H1 (cell line): ENCODE measurements around the gene SCG5. TPM values are rescaled to one million over a fixed set of nuclear protein-coding genes. Genes with fewer than 3 reads are reported as not detected.

Source experiments
- CTCF ChIA-PET: fragments of 300-600 bp; sonication (Branson Sonifier 250); formaldehyde crosslinking; loops from one replicate; lab custom pipeline; 2021; ENCODE audit not compliant: partially characterized antibody; lab: Charles Lee
- POLR2A ChIA-PET: fragments of 300-600 bp; sonication (Branson Sonifier 250); formaldehyde crosslinking; loops from one replicate; lab custom pipeline; 2021; ENCODE audit warnings: inconsistent platforms; ENCODE audit not compliant: partially characterized antibody; lab: Charles Lee
- DNase-seq, 2 experiments: peaks; one replicate each; pipeline versions ENCODE4 v3.0.0 to v3.0.0-alpha.2; 2010 to 2022; ENCODE audit warnings: low spot score in 2 of 2, low read depth in 1 of 2, mixed read lengths in 1 of 2
- FAIRE-seq: peaks from 2 replicates; lab custom pipeline; 2011; peaks lifted over from hg19 to GRCh38; lab: Jason Lieb, UNC
- H2AFZ ChIP-seq: 2 replicates; pipeline ENCODE4 v1.8.1; 2012; ENCODE audit warnings: low read length, inconsistent platforms
- H2AK5ac ChIP-seq: 2 replicates; pipeline ENCODE4 v1.6.1; 2013; ENCODE audit warnings: low read depth, low read length
- H2BK120ac ChIP-seq: replicated peaks from 2 replicates; pipeline ENCODE3; 2013; ENCODE audit warnings: low read depth, low read length, inconsistent platforms
- H2BK12ac ChIP-seq: 2 replicates; pipeline ENCODE4 v1.6.1; 2013; ENCODE audit warnings: low read depth, low read length
- H2BK15ac ChIP-seq: 2 replicates; pipeline ENCODE4 v1.6.1; 2013; ENCODE audit warnings: low read length
- H2BK20ac ChIP-seq: 2 replicates; pipeline ENCODE4 v1.6.1; 2013; ENCODE audit warnings: low read length
- H2BK5ac ChIP-seq: 2 replicates; pipeline ENCODE4 v1.6.1; 2013; ENCODE audit warnings: low read depth, low read length
- H3K14ac ChIP-seq: 2 replicates; pipeline ENCODE4 v1.6.1; 2013; ENCODE audit warnings: inconsistent platforms; ENCODE audit not compliant: insufficient read length
- H3K18ac ChIP-seq: 2 replicates; pipeline ENCODE4 v1.6.1; 2013; ENCODE audit warnings: low read length; ENCODE audit errors: extremely low read depth
- H3K23ac ChIP-seq: 2 replicates; pipeline ENCODE4 v1.6.1; 2013; ENCODE audit warnings: inconsistent platforms; ENCODE audit not compliant: insufficient read length
- H3K23me2 ChIP-seq: 2 replicates; pipeline ENCODE4 v1.6.1; 2013; ENCODE audit warnings: low read depth, low read length
- H3K27ac ChIP-seq: 2 replicates; pipeline ENCODE4 v1.6.1; 2011; ENCODE audit warnings: low read depth, low read length, inconsistent platforms
- H3K27me3 ChIP-seq, 4 experiments: replicated peaks in 1 of 4; 1 replicate in 1 of 4; 2 replicates in 3 of 4; pipeline versions ENCODE4 v1.6.1 to v1.8.1; 2011 to 2013; ENCODE audit warnings: low read length in 3 of 4, mild to moderate bottlenecking in 3 of 4, inconsistent platforms in 2 of 4, mixed read lengths in 2 of 4, moderate library complexity in 1 of 4; ENCODE audit not compliant: control insufficient read depth in 3 of 4, insufficient read depth in 3 of 4; ENCODE audit errors: extremely low read depth in 1 of 4
- H3K36me3 ChIP-seq, 4 experiments: 2 replicates each; pipeline versions ENCODE4 v1.6.1 to v1.8.1; 2011 to 2013; ENCODE audit warnings: mild to moderate bottlenecking in 4 of 4, low read length in 3 of 4, moderate library complexity in 2 of 4, control low read depth in 1 of 4, inconsistent platforms in 1 of 4; ENCODE audit not compliant: insufficient read depth in 4 of 4, control insufficient read depth in 2 of 4
- H3K4ac ChIP-seq: replicated peaks from 2 replicates; pipeline ENCODE3; 2013; ENCODE audit warnings: low read length, low read depth, mixed read lengths, inconsistent platforms; ENCODE audit not compliant: insufficient read length
- H3K4me1 ChIP-seq, 4 experiments: replicated peaks in 1 of 4; 1 replicate in 1 of 4; 2 replicates in 3 of 4; pipeline versions ENCODE4 v1.6.1 to v1.8.1; 2011 to 2013; ENCODE audit warnings: low read length in 3 of 4, inconsistent platforms in 2 of 4, mixed read lengths in 1 of 4; ENCODE audit not compliant: insufficient read depth in 4 of 4, control insufficient read depth in 3 of 4
- H3K4me2 ChIP-seq, 2 experiments: 2 replicates each; pipeline versions ENCODE4 v1.6.1 to v1.8.1; 2011 to 2013; ENCODE audit warnings: low read depth in 2 of 2, low read length in 2 of 2, control low read depth in 1 of 2, inconsistent platforms in 1 of 2, mild to moderate bottlenecking in 1 of 2; ENCODE audit not compliant: insufficient read depth in 1 of 2
- H3K4me3 ChIP-seq, 4 experiments: fragments of 200-600, 300-600 bp in 1 of 4; sonication (generic), shearing (Covaris generic), sonication (Bioruptor Twin) in 1 of 4; 2 replicates each; pipeline versions ENCODE4 v1.5.1 to v1.8.1; 2011 to 2016; ENCODE audit warnings: low read length in 4 of 4, low read depth in 3 of 4, control low read depth in 2 of 4, inconsistent platforms in 2 of 4, mild to moderate bottlenecking in 2 of 4, mixed read lengths in 1 of 4, moderate library complexity in 1 of 4; ENCODE audit not compliant: insufficient read depth in 2 of 4; ENCODE audit errors: extremely low read depth in 1 of 4
- H3K56ac ChIP-seq: replicated peaks from 2 replicates; pipeline ENCODE3; 2013; ENCODE audit warnings: low read depth, mild to moderate bottlenecking, mixed read lengths, low read length, inconsistent platforms; ENCODE audit not compliant: insufficient read length
- H3K79me1 ChIP-seq: 2 replicates; pipeline ENCODE4 v1.6.1; 2013; ENCODE audit warnings: low read depth, low read length, control low read depth
- H3K79me2 ChIP-seq, 2 experiments: 2 replicates each; pipeline versions ENCODE4 v1.6.1 to v1.8.1; 2012 to 2013; ENCODE audit warnings: low read length in 2 of 2, mild to moderate bottlenecking in 2 of 2, inconsistent platforms in 1 of 2; ENCODE audit not compliant: insufficient read depth in 2 of 2, control insufficient read depth in 1 of 2
- H3K9ac ChIP-seq, 4 experiments: replicated peaks in 1 of 4; 1 replicate in 1 of 4; 2 replicates in 3 of 4; pipeline versions ENCODE4 v1.6.1 to v1.8.1; 2011 to 2013; ENCODE audit warnings: low read depth in 3 of 4, low read length in 3 of 4, control low read depth in 2 of 4, mild to moderate bottlenecking in 2 of 4, moderate library complexity in 2 of 4, inconsistent platforms in 1 of 4; ENCODE audit errors: extremely low read depth in 1 of 4
- H3K9me3 ChIP-seq, 2 experiments: 2 replicates each; pipeline versions ENCODE4 v1.6.1 to v1.8.1; 2012 to 2013; ENCODE audit warnings: mild to moderate bottlenecking in 2 of 2, moderate library complexity in 2 of 2, control low read depth in 1 of 2, inconsistent platforms in 1 of 2, low read depth in 1 of 2, low read length in 1 of 2, mixed read lengths in 1 of 2; ENCODE audit not compliant: insufficient read depth in 2 of 2
- H4K20me1 ChIP-seq, 2 experiments: replicated peaks in 1 of 2; 2 replicates each; pipeline versions ENCODE3 to v1.8.1; 2011 to 2013; ENCODE audit warnings: inconsistent platforms in 2 of 2, low read length in 2 of 2, mild to moderate bottlenecking in 1 of 2; ENCODE audit not compliant: insufficient read depth in 2 of 2, control insufficient read depth in 1 of 2
- H4K5ac ChIP-seq: 2 replicates; pipeline ENCODE4 v1.6.1; 2013; ENCODE audit warnings: low read length, low read depth, mixed read lengths, inconsistent platforms; ENCODE audit not compliant: insufficient read length
- H4K8ac ChIP-seq: 2 replicates; pipeline ENCODE4 v1.8.0; 2013; ENCODE audit warnings: mild to moderate bottlenecking, moderate library complexity, low read length, inconsistent platforms; ENCODE audit not compliant: insufficient read depth; ENCODE audit errors: extremely low read depth
- H4K91ac ChIP-seq: replicated peaks from 2 replicates; pipeline ENCODE3; 2013; ENCODE audit warnings: low read length, mixed read lengths, inconsistent platforms; ENCODE audit not compliant: insufficient read length
- ASH2L ChIP-seq: fragments of 200-600, 300-600 bp; sonication (generic); IDR thresholded peaks from one replicate; pipeline ENCODE4 v1.7.1; 2017; ENCODE audit warnings: low read length
- CBX8 ChIP-seq: fragments of 300-800, 300-1000 bp; sonication (generic); IDR thresholded peaks from 2 replicates; pipeline ENCODE4 v1.7.1; 2016; ENCODE audit warnings: low read depth, low read length, borderline replicate concordance
- CHD1 ChIP-seq: IDR thresholded peaks from 2 replicates; pipeline ENCODE4 v1.6.1; 2012; ENCODE audit warnings: low read depth, low read length, improper control_type of control experiment
- FOSL1 ChIP-seq: IDR thresholded peaks from 2 replicates; pipeline ENCODE4 v1.6.1; 2011; ENCODE audit warnings: mild to moderate bottlenecking, low read depth, low read length, moderate library complexity; ENCODE audit not compliant: insufficient read depth
- RAD21 ChIP-seq, 2 experiments: IDR thresholded peaks in 1 of 2; conservative IDR thresholded peaks in 1 of 2; 2 replicates each; pipeline ENCODE4 v1.6.1; 2011; ENCODE audit warnings: low read depth in 2 of 2, low read length in 2 of 2, improper control_type of control experiment in 1 of 2, inconsistent platforms in 1 of 2, mild to moderate bottlenecking in 1 of 2, moderate library complexity in 1 of 2
- RNF2 ChIP-seq: fragments of 200-900, 300-1000 bp; sonication (generic); IDR thresholded peaks from 2 replicates; pipeline ENCODE4 v1.7.1; 2016; ENCODE audit warnings: borderline replicate concordance, low read depth, mild to moderate bottlenecking, antibody characterized with exemption, low read length; ENCODE audit not compliant: poor library complexity, severe bottlenecking; ENCODE audit errors: missing control alignments
- SAP30 ChIP-seq: fragments of 300-600 bp; sonication (generic); IDR thresholded peaks from 2 replicates; pipeline ENCODE4 v1.7.1; 2012; ENCODE audit warnings: low read length, moderate library complexity, mild to moderate bottlenecking, inconsistent platforms; ENCODE audit not compliant: insufficient read depth, insufficient replicate concordance
- SUZ12 ChIP-seq: fragments of 200-600 bp; sonication (generic); IDR thresholded peaks from 2 replicates; pipeline ENCODE4 v1.6.1; 2012; ENCODE audit warnings: mild to moderate bottlenecking, inconsistent platforms, low read length, moderate library complexity, mixed read lengths
- TBP ChIP-seq: IDR thresholded peaks from 2 replicates; pipeline ENCODE4 v1.6.1; 2011; ENCODE audit warnings: low read depth, low read length, improper control_type of control experiment
- YY1 ChIP-seq: IDR thresholded peaks from 2 replicates; pipeline ENCODE4 v1.6.1; 2011; ENCODE audit warnings: low read depth, mild to moderate bottlenecking, low read length
- WGBS, 2 experiments: shearing (Covaris generic) in 1 of 2; methylation state at CpG; one replicate each; pipeline versions ENCODE4 v1.1.6 to v1.1.7; 2013 to 2015; ENCODE audit warnings: low lambda C conversion rate in 2 of 2, mixed read lengths in 2 of 2, inconsistent platforms in 1 of 2, low coverage in 1 of 2, missing lambda C conversion rate in 1 of 2; ENCODE audit not compliant: insufficient replicate concordance in 2 of 2, insufficient coverage in 1 of 2, insufficient read length in 1 of 2; ENCODE audit errors: extremely low coverage in 1 of 2, missing lambda C conversion rate in 1 of 2; 5-methylcytosine and 5-hydroxymethylcytosine counted together
- polyA plus RNA-seq, 7 experiments: library from polyadenylated mRNA; depleted of rRNA in 3 of 7; stranded (reverse) in 5 of 7; unstranded in 2 of 7; fragments of >200 nt in 5 of 7; fragments of 200-250 nt in 2 of 7; gene quantifications; 1 replicate in 5 of 7; 2 replicates in 1 of 7; 4 replicates in 1 of 7; pipeline versions ENCODE4 v1.2.1 to v1.2.3, GENCODE V29; 2011 to 2013; ENCODE audit warnings: missing spikeins in 2 of 7, mixed read lengths in 2 of 7
- total RNA-seq: library from RNA; stranded (reverse); fragmentation: NEBNext Ultra II Directional; extraction: Animal tissue kit (Norgen Biotek cat#: 25700); gene quantifications from 2 replicates; pipeline ENCODE4 v1.2.1, GENCODE V29; 2021

SCG5 gene
- total and polyA plus RNA-seq, 2 of the 8 experiments (the other 6 are each of a cell fraction or from before 2014, with no cell fraction given): 18.7 to 19.9 TPM

- peaks cover 0 to 1% (median 0%) of the 10 kb centered on the region in 4 experiments; a peak in 1 of 7 replicates for H3K27me3 ChIP-seq
- no peak overlapping the region for H2BK12ac ChIP-seq
- no peak overlapping the region for H4K91ac ChIP-seq
- H3K23me2 ChIP-seq: no peaks in the 10 kb centered on the region; the same call in 1 of the 2 replicates
- H3K36me3 ChIP-seq: no peaks in the 10 kb centered on the region
- no peak overlapping the region for H2AK5ac ChIP-seq
- no peak overlapping the region for H2BK120ac ChIP-seq
- no peak overlapping the region for H3K18ac ChIP-seq
- H3K4ac ChIP-seq: no peak overlapping the region
- H3K4me3 ChIP-seq: no peak overlapping the region
- no peak overlapping the region for H3K4me2 ChIP-seq
- H3K79me1 ChIP-seq: no peaks in the 10 kb centered on the region
- no peak overlapping the region for H2BK15ac ChIP-seq
- ChIA-PET CTCF (interaction anchor here (0.7 to 1.1 kb wide), 4 partner anchors 46 to 241 kb away, joined by 3 read pairs; no protein-coding TSS in a partner anchor), POLR2A (no interaction called here)
- H4K20me1 ChIP-seq: no peaks in the 10 kb centered on the region
- WGBS, 2 experiments: 82% methylated on average over 9 of the region's 9 CpGs; no CpG with 5 or more reads in 1 of the 2 experiments
- no peak for DNase-seq
- H3K23ac ChIP-seq: no peak overlapping the region
- no peak overlapping the region for H3K27ac ChIP-seq
- no peak overlapping the region for H2BK20ac ChIP-seq
- no peak overlapping the region for H2BK5ac ChIP-seq
- no peak for FAIRE-seq
- H2AFZ ChIP-seq: no peak overlapping the region
- no peak overlapping the region for H4K8ac ChIP-seq
- no peak overlapping the region for H4K5ac ChIP-seq
- H3K79me2 ChIP-seq: no peaks in the 10 kb centered on the region
- H3K9me3 ChIP-seq: no peaks in the 10 kb centered on the region
- no peak overlapping the region for H3K9ac ChIP-seq
- H3K4me1 ChIP-seq: no peaks in the 10 kb centered on the region
- no peak overlapping the region for H3K56ac ChIP-seq
- H3K14ac ChIP-seq: no peak overlapping the region
- TF ChIP-seq YY1 (no peak), FOSL1 (no peak), RAD21 (IDR thresholded peaks at IDR 0.05 in 1 of 2, conservative IDR thresholded peaks at IDR 0.05 in 1 of 2; ENCODE audit: low read depth in 2 of 2, low read length in 2 of 2) (no peak), TBP (no peak), SUZ12 (no peak), SAP30 (no peak), ASH2L (no peak), CHD1 (no peak), RNF2 (no peak), CBX8 (no peak)
Observed at GRCh38 chr15:32709295-32710033, 68.0 kb downstream of the SCG5 start.
